ENCODE data around the gene BEGAIN.

The BEGAIN gene

GRCh38 chr14:100587086-100587762 is at the start of gene BEGAIN:
Gene BEGAIN, minus strand, starts transcription at chr14:100587417. Its CDS starts 127 bp downstream, at chr14:100587290.
- intact Hi-C loops (cut with DNase I), result no loop called here
- peak in 7 of 10 donors; percentile 6 to 71 (median 23) for DNase-seq

GRCh38 chr14:100636559-100636958 is 49.3 kb upstream of the BEGAIN start:
- peak in 2 of 10 donors; percentile 49 to 62 for DNase-seq
- intact Hi-C loops (cut with DNase I), result no loop called here

GRCh38 chr14:100634026-100634425 is 46.8 kb upstream of the BEGAIN start:
- DNase-seq, result peak in 2 of 10 donors; percentile 23 to 42
- intact Hi-C loops (cut with DNase I), result no loop called here

GRCh38 chr14:100633406-100633805 is 46.2 kb upstream of the BEGAIN start:
- DNase-seq, result peak in 3 of 10 donors; percentile 43 to 59 (median 49)
- intact Hi-C loops (cut with DNase I), result no loop called here

- peak; percentile 46 to 96 (median 75) for DNase-seq
- intact Hi-C loops (cut with DNase I), result loop anchor here (10.0 kb wide), 1 partner anchor 85 kb away; no protein-coding TSS in a partner anchor
These were observed 42.5 kb upstream of the BEGAIN start for GRCh38 chr14:100629696-100630095.

- intact Hi-C loops (cut with DNase I), result loop anchor here (10.0 kb wide), 1 partner anchor 84 kb away; no protein-coding TSS in a partner anchor
- DNase-seq, result peak in 2 of 10 donors; percentile 70 to 75
These were observed 41.9 kb upstream of the BEGAIN start for GRCh38 chr14:100629098-100629497.

- intact Hi-C loops (cut with DNase I), result loop anchor here (10.0 kb wide), 1 partner anchor 83 kb away; no protein-coding TSS in a partner anchor
- DNase-seq, result peak in 1 of 10 donors; percentile 14
These were observed 41.0 kb upstream of the BEGAIN start for GRCh38 chr14:100628225-100628624.

- intact Hi-C loops (cut with DNase I), result loop anchor here (10.0 kb wide), 1 partner anchor 82 kb away; no protein-coding TSS in a partner anchor
- no peak for DNase-seq
These were observed 39.4 kb upstream of the BEGAIN start for GRCh38 chr14:100626614-100627013.

GRCh38 chr14:100623961-100624360 is 36.7 kb upstream of the BEGAIN start:
- peak in 2 of 10 donors; percentile 55 to 64 for DNase-seq
- intact Hi-C loops (cut with DNase I), result loop anchor here (10.0 kb wide), 1 partner anchor 79 kb away; no protein-coding TSS in a partner anchor

- intact Hi-C loops (cut with DNase I), result loop anchor here (10.0 kb wide), 1 partner anchor 79 kb away; no protein-coding TSS in a partner anchor
- DNase-seq, result peak in 2 of 10 donors; percentile 33 to 34
These were observed 36.3 kb upstream of the BEGAIN start for GRCh38 chr14:100623557-100623956.

GRCh38 chr14:100622708-100623485 is 35.7 kb upstream of the BEGAIN start:
- intact Hi-C loops (cut with DNase I), result loop anchor here (10.0 kb wide), 1 partner anchor 78 kb away; no protein-coding TSS in a partner anchor
- peak in 1 of 10 donors; percentile 53 for DNase-seq

- intact Hi-C loops (cut with DNase I), result loop anchor here (10.0 kb wide), 1 partner anchor 77 kb away; no protein-coding TSS in a partner anchor
- peak in 2 of 10 donors; percentile 47 to 75 for DNase-seq
These were observed 35.0 kb upstream of the BEGAIN start for GRCh38 chr14:100622224-100622623.

GRCh38 chr14:100621806-100622205 is 34.6 kb upstream of the BEGAIN start:
- intact Hi-C loops (cut with DNase I), result loop anchor here (10.0 kb wide), 1 partner anchor 77 kb away; no protein-coding TSS in a partner anchor
- peak in 2 of 10 donors; percentile 12 to 65 for DNase-seq

GRCh38 chr14:100620255-100621100 is 33.3 kb upstream of the BEGAIN start:
- intact Hi-C loops (cut with DNase I), result loop anchor here (10.0 kb wide), 1 partner anchor 76 kb away; no protein-coding TSS in a partner anchor
- peak in 4 of 10 donors; percentile 6 to 26 (median 18) for DNase-seq

GRCh38 chr14:100619396-100620254 is 32.4 kb upstream of the BEGAIN start:
- intact Hi-C loops (cut with DNase I), result loop anchor here (10.0 kb wide), 1 partner anchor 75 kb away; no protein-coding TSS in a partner anchor
- DNase-seq, result peak in 5 of 10 donors; percentile 14 to 68 (median 20)

- intact Hi-C loops (cut with DNase I), result no loop called here
- peak in 3 of 10 donors; percentile 2 to 62 (median 37) for DNase-seq
These were observed 31.6 kb upstream of the BEGAIN start for GRCh38 chr14:100618763-100619320.

GRCh38 chr14:100618318-100618693 is 31.1 kb upstream of the BEGAIN start:
- intact Hi-C loops (cut with DNase I), result no loop called here
- DNase-seq, result peak in 8 of 10 donors; percentile 20 to 91 (median 58)
